Measurements from ENCODE around the gene RELN.

DNA sequence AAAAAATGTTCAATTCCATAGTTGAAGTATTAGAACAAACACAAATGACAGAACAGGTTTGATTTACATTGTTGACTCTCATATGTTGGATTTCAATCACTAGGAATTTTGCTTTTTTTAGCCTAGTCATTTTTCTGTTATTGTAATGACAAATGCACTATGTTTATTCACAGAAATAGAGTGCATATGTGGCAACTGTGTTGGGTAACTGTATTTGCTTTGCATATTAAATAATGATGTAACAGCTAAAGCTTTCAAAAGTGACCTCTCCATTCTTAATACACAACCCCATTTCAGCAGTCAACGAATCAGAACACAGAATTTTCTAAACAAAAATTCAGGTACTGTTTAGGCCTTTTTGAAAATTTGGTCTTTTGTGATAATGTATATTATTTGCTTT lies 489.5 kb downstream of the RELN start:
- TF ChIP-seq POLR2A (IDR thresholded peaks at IDR 0.05): no peak
- TF ChIP-seq, protein P1, sequence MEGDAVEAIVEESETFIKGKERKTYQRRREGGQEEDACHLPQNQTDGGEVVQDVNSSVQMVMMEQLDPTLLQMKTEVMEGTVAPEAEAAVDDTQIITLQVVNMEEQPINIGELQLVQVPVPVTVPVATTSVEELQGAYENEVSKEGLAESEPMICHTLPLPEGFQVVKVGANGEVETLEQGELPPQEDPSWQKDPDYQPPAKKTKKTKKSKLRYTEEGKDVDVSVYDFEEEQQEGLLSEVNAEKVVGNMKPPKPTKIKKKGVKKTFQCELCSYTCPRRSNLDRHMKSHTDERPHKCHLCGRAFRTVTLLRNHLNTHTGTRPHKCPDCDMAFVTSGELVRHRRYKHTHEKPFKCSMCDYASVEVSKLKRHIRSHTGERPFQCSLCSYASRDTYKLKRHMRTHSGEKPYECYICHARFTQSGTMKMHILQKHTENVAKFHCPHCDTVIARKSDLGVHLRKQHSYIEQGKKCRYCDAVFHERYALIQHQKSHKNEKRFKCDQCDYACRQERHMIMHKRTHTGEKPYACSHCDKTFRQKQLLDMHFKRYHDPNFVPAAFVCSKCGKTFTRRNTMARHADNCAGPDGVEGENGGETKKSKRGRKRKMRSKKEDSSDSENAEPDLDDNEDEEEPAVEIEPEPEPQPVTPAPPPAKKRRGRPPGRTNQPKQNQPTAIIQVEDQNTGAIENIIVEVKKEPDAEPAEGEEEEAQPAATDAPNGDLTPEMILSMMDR (IDR thresholded peaks at IDR 0.05): no peak
- TF ChIP-seq POLR2AphosphoS5 (IDR thresholded peaks at IDR 0.05): no peak
